Activated T-helper 17 cell treated with anti-CD3 and anti-CD28 coated beads, Interleukin-2, amount 50 U/mL, for 72 hours (primary cell): ENCODE results near the gene ASB14. TPM values are rescaled to one million over a fixed set of nuclear protein-coding genes. Genes with fewer than 3 reads are reported as not detected.
"Not testable (repeated sequence)": the region's sequence is repeated elsewhere in the genome, so short reads cannot be mapped to it uniquely, and the experiment has no call there.

Experiments used
- ATAC-seq: fragments of 150-1000 bp; cut with Tn5 transposase; replicated peaks from 2 replicates; pipeline ENCODE4 v1.10.0; 2021; ENCODE audit warnings: mild to moderate bottlenecking, moderate library complexity
- H3K27ac Mint-ChIP-seq: one replicate; pipeline ENCODE4 v1.8.0; 2022; ENCODE audit warnings: mixed read lengths
- H3K27me3 Mint-ChIP-seq: one replicate; pipeline ENCODE4 v1.8.0; 2022; ENCODE audit warnings: mixed read lengths
- H3K36me3 Mint-ChIP-seq: one replicate; pipeline ENCODE4 v1.8.0; 2022; ENCODE audit warnings: low read depth, mild to moderate bottlenecking, mixed read lengths
- H3K4me1 Mint-ChIP-seq: one replicate; pipeline ENCODE4 v1.8.0; 2022; ENCODE audit warnings: mixed read lengths
- H3K4me3 Mint-ChIP-seq: one replicate; pipeline ENCODE4 v1.8.0; 2022; ENCODE audit warnings: mild to moderate bottlenecking, mixed read lengths
- H3K9me3 Mint-ChIP-seq: one replicate; pipeline ENCODE4 v1.8.0; 2022; ENCODE audit warnings: mixed read lengths
- total RNA-seq, 2 donors: library from RNA; stranded (reverse); gene quantifications; one replicate each; pipeline ENCODE4 v1.2.3, GENCODE V29; 2022

Gene ASB14
- not detected for total RNA-seq

GRCh38 chr3:57292159-57292896, at the start of gene ASB14:
TSS of gene ASB14 (minus strand) at chr3:57292685. CDS start at chr3:57292033, 652 bp downstream.
- Mint-ChIP-seq H3K27ac (no peak within 1 kb of the TSS), H3K36me3 (no peaks in the 10 kb centered on the region), H3K27me3 (peaks cover 12% of the 10 kb centered on the region), H3K9me3 (no peaks in the 10 kb centered on the region), H3K4me1 (no peaks in the 10 kb centered on the region), H3K4me3 (no peak within 1 kb of the TSS)
- no peak for ATAC-seq

DNA sequence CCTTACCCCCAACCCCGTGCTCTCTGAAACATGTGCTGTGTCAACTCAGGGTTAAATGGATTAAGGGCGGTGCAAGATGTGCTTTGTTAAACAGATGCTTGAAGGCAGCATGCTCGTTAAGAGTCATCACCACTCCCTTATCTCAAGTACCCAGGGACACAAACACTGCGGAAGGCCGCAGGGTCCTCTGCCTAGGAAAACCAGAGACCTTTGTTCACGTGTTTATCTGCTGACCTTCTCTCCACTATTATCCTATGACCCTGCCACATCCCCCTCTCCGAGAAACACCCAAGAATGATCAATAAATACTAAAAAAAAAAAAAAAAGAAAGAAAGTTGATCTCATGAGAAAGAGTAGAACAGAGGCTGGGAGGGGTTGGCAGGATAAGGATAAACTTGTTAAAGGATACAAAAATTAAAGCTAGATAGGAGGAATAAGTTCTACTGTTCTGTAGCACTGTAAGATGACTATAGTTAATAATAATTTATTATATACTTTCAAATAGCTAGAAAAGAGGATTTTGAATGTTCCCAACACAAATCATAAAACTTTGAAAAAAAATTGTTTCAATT, 46.7 kb upstream of the ASB14 start:
- H3K4me3 Mint-ChIP-seq, ATAC-seq, H3K36me3 Mint-ChIP-seq, H3K27ac Mint-ChIP-seq, H3K4me1 Mint-ChIP-seq, H3K9me3 Mint-ChIP-seq: not testable (repeated sequence)
- H3K27me3 Mint-ChIP-seq = peaks cover 15% of the 10 kb centered on the region

GRCh38 chr3:57338272-57339070, 46.0 kb upstream of the ASB14 start:
- ATAC-seq, H3K4me3 Mint-ChIP-seq, H3K4me1 Mint-ChIP-seq, H3K9me3 Mint-ChIP-seq, H3K27ac Mint-ChIP-seq, H3K36me3 Mint-ChIP-seq: not testable (repeated sequence)
- H3K27me3 Mint-ChIP-seq = peaks cover 12% of the 10 kb centered on the region

DNA sequence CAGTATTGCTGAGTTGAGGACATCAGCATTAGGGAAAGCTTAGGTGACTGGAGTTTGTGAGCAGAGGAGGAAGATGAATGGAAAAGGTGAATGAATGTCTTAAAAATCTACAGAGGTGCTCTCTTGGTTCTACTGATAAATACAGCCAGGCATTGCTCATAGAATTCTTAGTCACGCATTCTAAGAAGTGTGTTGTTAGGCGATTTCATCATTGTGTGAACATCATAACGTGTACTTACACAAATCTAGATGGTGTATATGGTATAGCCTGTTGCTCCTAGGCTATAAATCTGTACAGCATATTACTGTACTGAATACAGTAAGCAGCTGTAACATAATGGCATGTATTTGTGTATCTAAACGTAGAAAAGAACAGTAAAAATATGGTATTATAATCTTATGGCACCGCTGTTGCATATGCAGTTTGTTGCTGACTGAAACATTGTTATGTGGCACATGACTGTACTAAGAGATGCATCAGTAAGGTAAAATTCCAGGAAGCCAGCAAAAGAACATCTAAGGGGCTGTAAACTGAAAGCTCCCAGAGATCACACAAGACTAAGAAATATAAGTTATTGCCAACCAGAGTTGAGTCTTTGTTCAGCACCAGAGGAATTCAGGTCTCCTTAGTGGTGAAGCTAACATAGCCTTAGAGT, 42.9 kb upstream of the ASB14 start:
- no peak for ATAC-seq
- Mint-ChIP-seq H3K36me3 (no peaks in the 10 kb centered on the region), H3K4me3 (no peak overlapping the region), H3K27me3 (peaks cover 15% of the 10 kb centered on the region), H3K9me3 (no peaks in the 10 kb centered on the region), H3K27ac (no peak overlapping the region), H3K4me1 (no peaks in the 10 kb centered on the region)

- Mint-ChIP-seq H3K4me1 (no peaks in the 10 kb centered on the region), H3K9me3 (no peaks in the 10 kb centered on the region), H3K36me3 (no peaks in the 10 kb centered on the region), H3K27me3 (peaks cover 12% of the 10 kb centered on the region), H3K27ac (no peak overlapping the region), H3K4me3 (no peak overlapping the region)
- ATAC-seq = no peak
Observed at GRCh38 chr3:57331078-57331610, 38.7 kb upstream of the ASB14 start.

GRCh38 chr3:57326498-57326897, 34.0 kb upstream of the ASB14 start:
- not testable (repeated sequence) for H3K4me3 Mint-ChIP-seq, H3K4me1 Mint-ChIP-seq, H3K27me3 Mint-ChIP-seq, H3K9me3 Mint-ChIP-seq, H3K36me3 Mint-ChIP-seq, ATAC-seq, H3K27ac Mint-ChIP-seq

- Mint-ChIP-seq H3K27me3 (peaks cover 30% of the 10 kb centered on the region), H3K4me3 (no peak overlapping the region), H3K27ac (no peak overlapping the region), H3K36me3 (no peaks in the 10 kb centered on the region), H3K4me1 (no peaks in the 10 kb centered on the region), H3K9me3 (no peaks in the 10 kb centered on the region)
- ATAC-seq = no peak
Observed at GRCh38 chr3:57314204-57314603, 21.7 kb upstream of the ASB14 start.

- Mint-ChIP-seq H3K4me3 (no peak overlapping the region), H3K27me3 (peaks cover 13% of the 10 kb centered on the region), H3K36me3 (no peaks in the 10 kb centered on the region), H3K27ac (no peak overlapping the region), H3K9me3 (no peaks in the 10 kb centered on the region), H3K4me1 (no peaks in the 10 kb centered on the region)
- no peak for ATAC-seq
Observed at GRCh38 chr3:57309769-57310360, 17.4 kb upstream of the ASB14 start.

DNA sequence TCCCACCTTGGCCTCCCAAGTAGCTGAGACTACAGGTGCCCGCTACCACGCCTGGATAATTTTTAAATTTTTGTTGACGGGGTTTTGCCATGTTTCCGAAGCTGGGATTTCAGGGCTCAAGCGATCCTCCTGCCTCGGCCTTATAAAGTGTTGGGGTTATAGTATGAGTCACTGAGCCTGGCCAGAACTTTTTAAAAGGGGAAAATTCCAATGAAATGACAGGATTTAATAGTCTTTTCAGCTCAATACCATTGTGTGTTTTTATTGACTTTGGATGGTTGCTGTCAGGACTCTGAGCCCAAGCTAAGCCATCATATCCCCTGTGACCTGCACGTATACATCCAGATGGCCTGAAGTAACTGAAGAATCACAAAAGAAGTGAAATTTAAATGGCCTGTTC, 11.0 kb upstream of the ASB14 start:
- H3K36me3 Mint-ChIP-seq, H3K4me3 Mint-ChIP-seq, H3K27ac Mint-ChIP-seq, H3K4me1 Mint-ChIP-seq, H3K9me3 Mint-ChIP-seq, ATAC-seq: not testable (repeated sequence)
- peaks cover 29% of the 10 kb centered on the region for H3K27me3 Mint-ChIP-seq

DNA sequence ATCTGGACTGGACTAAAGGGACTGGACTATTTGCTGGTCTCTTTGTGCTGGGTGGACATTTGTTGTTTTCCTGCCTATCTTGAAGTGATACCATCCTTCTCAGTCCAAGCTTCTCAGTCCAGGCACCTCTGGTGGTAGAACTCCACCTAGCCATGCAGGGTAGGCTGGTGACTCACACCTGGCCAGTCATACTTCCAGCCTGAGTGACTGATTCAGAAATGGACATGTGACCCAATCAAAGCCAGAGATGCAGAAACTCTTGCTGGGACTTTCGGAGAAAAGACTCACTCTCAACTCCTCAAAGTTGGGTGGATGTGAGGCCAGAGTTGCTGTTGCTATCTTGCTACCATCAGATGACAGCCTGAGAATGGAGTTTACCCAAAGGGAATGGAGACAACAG, 5.6 kb upstream of the ASB14 start:
- peak; percentile 90 for ATAC-seq
- Mint-ChIP-seq H3K36me3 (no peaks in the 10 kb centered on the region), H3K9me3 (no peaks in the 10 kb centered on the region), H3K4me3 (no peak overlapping the region), H3K4me1 (no peaks in the 10 kb centered on the region), H3K27me3 (peaks cover 21% of the 10 kb centered on the region), H3K27ac (no peak overlapping the region)

DNA sequence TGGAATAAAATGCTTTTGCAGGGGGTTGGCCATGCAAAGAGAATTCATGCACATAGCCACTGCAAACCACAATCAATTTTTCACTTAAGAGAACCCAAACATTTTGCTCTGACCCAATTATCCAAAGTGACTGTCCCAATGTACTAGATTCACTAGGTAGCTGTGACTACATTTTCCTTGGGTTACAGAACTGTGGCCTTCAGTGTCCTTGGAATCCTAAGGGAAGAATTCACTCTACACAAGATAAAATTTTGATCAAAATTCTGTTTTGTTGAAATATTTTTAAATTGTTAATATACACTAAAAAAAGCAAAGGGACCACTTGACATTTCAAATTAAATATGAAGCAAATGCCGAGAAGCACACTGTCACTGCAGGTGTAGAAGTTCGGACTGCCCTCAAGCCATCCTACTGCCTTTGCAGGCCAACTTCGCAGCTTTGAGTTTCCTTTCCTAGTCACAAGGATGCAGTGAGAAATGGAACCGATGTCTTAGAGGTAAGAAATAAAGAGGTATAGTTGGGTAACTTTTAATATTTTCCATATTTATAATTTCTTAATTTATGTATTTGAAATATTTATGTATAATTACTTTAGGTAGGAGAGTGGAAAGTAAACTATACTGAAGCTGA, 527 bp upstream of the ASB14 start:
- no peaks in the 10 kb centered on the region for H3K36me3 Mint-ChIP-seq
- H3K4me3 Mint-ChIP-seq = no peak overlapping the region
- no peak for ATAC-seq
- no peaks in the 10 kb centered on the region for H3K9me3 Mint-ChIP-seq
- H3K4me1 Mint-ChIP-seq = no peaks in the 10 kb centered on the region
- peaks cover 17% of the 10 kb centered on the region for H3K27me3 Mint-ChIP-seq
- H3K27ac Mint-ChIP-seq = no peak overlapping the region

GRCh38 chr3:57288403-57288802, 4.1 kb downstream of the ASB14 start:
- no peaks in the 10 kb centered on the region for H3K4me1 Mint-ChIP-seq
- ATAC-seq = no peak
- no peaks in the 10 kb centered on the region for H3K9me3 Mint-ChIP-seq
- H3K27ac Mint-ChIP-seq = no peak overlapping the region
- H3K27me3 Mint-ChIP-seq = peaks cover 7% of the 10 kb centered on the region
- no peaks in the 10 kb centered on the region for H3K36me3 Mint-ChIP-seq
- no peak overlapping the region for H3K4me3 Mint-ChIP-seq

DNA sequence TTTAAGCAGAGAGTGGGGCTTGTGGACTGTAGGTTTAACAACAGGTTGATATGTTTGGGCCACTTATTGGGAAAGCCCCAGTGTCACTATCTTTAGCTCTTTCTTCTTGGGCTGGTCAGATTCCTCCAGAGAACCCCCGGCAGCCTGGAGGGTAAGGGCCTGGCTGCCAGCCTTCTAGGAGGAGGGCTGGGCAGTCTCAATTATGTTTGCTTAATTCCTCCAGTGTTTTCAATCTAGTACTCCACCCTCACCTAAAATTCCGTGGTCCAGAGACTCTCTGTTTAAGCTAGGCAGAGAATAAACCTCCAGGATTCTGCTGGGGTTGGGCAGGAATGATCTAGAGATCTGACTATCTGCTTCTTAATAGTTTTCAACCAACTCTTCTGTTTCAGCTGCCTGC, 5.3 kb downstream of the ASB14 start:
- Mint-ChIP-seq H3K36me3 (no peaks in the 10 kb centered on the region), H3K27me3 (peaks cover 7% of the 10 kb centered on the region), H3K9me3 (no peaks in the 10 kb centered on the region), H3K4me1 (no peaks in the 10 kb centered on the region), H3K27ac (no peak overlapping the region), H3K4me3 (no peak overlapping the region)
- no peak for ATAC-seq

DNA sequence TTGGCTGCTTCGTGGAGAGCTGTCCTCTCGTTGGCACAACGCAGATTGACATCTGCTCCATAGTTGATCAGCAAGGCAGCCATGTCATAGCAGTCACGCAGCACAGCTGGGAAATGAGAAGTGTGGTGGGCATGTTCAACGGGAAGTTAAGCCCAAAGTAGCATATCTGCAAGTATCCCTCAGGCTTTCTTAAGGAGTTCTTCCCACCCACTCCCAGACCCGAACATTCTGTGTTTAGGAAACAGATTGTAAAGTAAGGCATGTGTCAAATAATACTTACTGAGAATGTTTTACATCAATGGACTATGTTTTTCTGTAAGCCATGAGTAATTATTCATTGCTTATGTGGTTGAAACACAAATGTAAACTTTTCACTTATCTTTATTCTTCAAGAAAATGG, 9.2 kb downstream of the ASB14 start:
- Mint-ChIP-seq H3K4me3 (no peak overlapping the region), H3K27ac (no peak overlapping the region), H3K9me3 (no peaks in the 10 kb centered on the region), H3K27me3 (no peaks in the 10 kb centered on the region), H3K36me3 (no peaks in the 10 kb centered on the region), H3K4me1 (no peaks in the 10 kb centered on the region)
- ATAC-seq = no peak
